ENCODE measurements around the gene FRMD4A. TPM values are rescaled to one million over a fixed set of nuclear protein-coding genes. Genes with fewer than 3 reads are reported as not detected.

FRMD4A gene
- total RNA-seq, 1 experiment from 2014 or later: 19.6 TPM

- Histone ChIP-seq H2BK120ac (ENCODE audit: low read depth, low read length, poor library complexity, severe bottlenecking) (no peak overlapping the region), H4K91ac (ENCODE audit: insufficient read length, low read depth, low read length) (no peak overlapping the region), H3K79me1 (ENCODE audit: insufficient read depth, low read depth, low read length, poor library complexity, severe bottlenecking) (no peaks in the 10 kb centered on the region), H3K9me3 (ENCODE audit: control insufficient read depth, low read depth, low read length) (no peaks in the 10 kb centered on the region), H3K23me2 (ENCODE audit: insufficient read length, low read depth, low read length, poor library complexity, severe bottlenecking) (no peaks in the 10 kb centered on the region), H3K18ac (ENCODE audit: insufficient read length, low read depth, low read length) (no peak overlapping the region), H4K8ac (replicated peaks; ENCODE audit: insufficient read length, low read depth, low read length) (no peak overlapping the region), H2AFZ (ENCODE audit: low read length) (no peak overlapping the region), H3K27ac (ENCODE audit: insufficient read length, low read depth, low read length) (no peak overlapping the region), H3K9ac (ENCODE audit: extremely low read depth, insufficient read length, low read length) (no peak overlapping the region), H2BK5ac (ENCODE audit: insufficient read length, low read length) (no peak overlapping the region), H4K20me1 (ENCODE audit: control insufficient read depth, insufficient read depth, insufficient read length) (no peaks in the 10 kb centered on the region), H3K27me3 (ENCODE audit: insufficient read depth, low read length) (no peaks in the 10 kb centered on the region), H4K5ac (ENCODE audit: insufficient read length, low read depth, low read length) (no peak overlapping the region), H2AK5ac (ENCODE audit: insufficient read length, low read length) (no peak overlapping the region), H3T11ph (ENCODE audit: low read length) (no peak overlapping the region), H2BK20ac (ENCODE audit: low read depth, low read length, poor library complexity, severe bottlenecking) (no peak overlapping the region), H3K4ac (ENCODE audit: low read depth, low read length) (no peak overlapping the region), H3K79me2 (ENCODE audit: insufficient read depth, low read length) (no peaks in the 10 kb centered on the region), H3K4me1 (ENCODE audit: insufficient read depth, low read length) (peaks cover 9% of the 10 kb centered on the region; the same call in 1 of the 2 replicates), H3K14ac (ENCODE audit: insufficient read depth, low read length) (no peak overlapping the region), H3K56ac (ENCODE audit: insufficient read length, low read depth, low read length) (no peak overlapping the region), H3K4me2 (ENCODE audit: insufficient read depth, insufficient read length, low read length) (no peak overlapping the region), H3K23ac (ENCODE audit: insufficient read length, low read depth, low read length) (no peak overlapping the region), H2BK12ac (ENCODE audit: insufficient read length, low read depth, low read length) (no peak overlapping the region), H2BK15ac (ENCODE audit: low read depth, low read length) (no peak overlapping the region)
- DNase-seq: no peak
- no peak overlapping the region for H3K4me3 Mint-ChIP-seq
- H3K27me3 Mint-ChIP-seq (ENCODE audit: low read depth): no peaks in the 10 kb centered on the region
- TF ChIP-seq, protein P1, sequence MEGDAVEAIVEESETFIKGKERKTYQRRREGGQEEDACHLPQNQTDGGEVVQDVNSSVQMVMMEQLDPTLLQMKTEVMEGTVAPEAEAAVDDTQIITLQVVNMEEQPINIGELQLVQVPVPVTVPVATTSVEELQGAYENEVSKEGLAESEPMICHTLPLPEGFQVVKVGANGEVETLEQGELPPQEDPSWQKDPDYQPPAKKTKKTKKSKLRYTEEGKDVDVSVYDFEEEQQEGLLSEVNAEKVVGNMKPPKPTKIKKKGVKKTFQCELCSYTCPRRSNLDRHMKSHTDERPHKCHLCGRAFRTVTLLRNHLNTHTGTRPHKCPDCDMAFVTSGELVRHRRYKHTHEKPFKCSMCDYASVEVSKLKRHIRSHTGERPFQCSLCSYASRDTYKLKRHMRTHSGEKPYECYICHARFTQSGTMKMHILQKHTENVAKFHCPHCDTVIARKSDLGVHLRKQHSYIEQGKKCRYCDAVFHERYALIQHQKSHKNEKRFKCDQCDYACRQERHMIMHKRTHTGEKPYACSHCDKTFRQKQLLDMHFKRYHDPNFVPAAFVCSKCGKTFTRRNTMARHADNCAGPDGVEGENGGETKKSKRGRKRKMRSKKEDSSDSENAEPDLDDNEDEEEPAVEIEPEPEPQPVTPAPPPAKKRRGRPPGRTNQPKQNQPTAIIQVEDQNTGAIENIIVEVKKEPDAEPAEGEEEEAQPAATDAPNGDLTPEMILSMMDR (conservative IDR thresholded peaks at IDR 0.05): no peak
- H3K4me1 Mint-ChIP-seq: peaks cover 31 to 37% of the 10 kb centered on the region in 2 experiments
- H3K9me3 Mint-ChIP-seq: no peaks in the 10 kb centered on the region
- no CpG with 5 or more reads among the region's 16 CpGs for WGBS (ENCODE audit: extremely low coverage, insufficient read length, low lambda C conversion rate)
- H3K36me3 Mint-ChIP-seq (ENCODE audit: insufficient read depth in 1 of 3, low read depth in 3 of 3): peaks cover 0 to 3% (median 0%) of the 10 kb centered on the region in 3 experiments; a peak in 2 of 7 replicates
- H3K27ac Mint-ChIP-seq: peak overlapping the region in 1 of 3 experiments; percentile 7; a peak in 1 of 7 replicates
Measured at GRCh38 chr10:13834581-13835286, 496.0 kb downstream of the FRMD4A start.

Measured in H9 (cell line).